GM12801 (cell line): ENCODE data around the gene MAML3.

Source experiments
- CTCF ChIP-seq: IDR thresholded peaks from one replicate; pipeline ENCODE4 v1.5.1; 2011; ENCODE audit warnings: control low read depth; ENCODE audit not compliant: insufficient read length; ENCODE audit errors: extremely low read depth

MAML3 gene

GRCh38 chr4:140126261-140126660 is 27.7 kb downstream of the MAML3 start:
- no peak for TF ChIP-seq CTCF

- TF ChIP-seq CTCF: no peak
Observed at GRCh38 chr4:140125374-140125773, 28.6 kb downstream of the MAML3 start.

GRCh38 chr4:140123666-140124377 is 30.2 kb downstream of the MAML3 start:
- TF ChIP-seq CTCF: no peak

GRCh38 chr4:140122891-140123290 is 31.1 kb downstream of the MAML3 start:
- TF ChIP-seq CTCF: no peak

- no peak for TF ChIP-seq CTCF
Observed at GRCh38 chr4:140121646-140122045, 32.3 kb downstream of the MAML3 start.

GRCh38 chr4:140118931-140119640 is 34.9 kb downstream of the MAML3 start:
- TF ChIP-seq CTCF: no peak

GRCh38 chr4:140117947-140118346 is 36.0 kb downstream of the MAML3 start:
- no peak for TF ChIP-seq CTCF
